Ishikawa (cell line): Measurements from ENCODE around the gene IL1RAPL1.

ENCODE experiments used
- CEBPB ChIP-seq: IDR thresholded peaks from 2 replicates; pipeline ENCODE4 v1.6.1; 2012
- EGR1 ChIP-seq: IDR thresholded peaks from 2 replicates; pipeline ENCODE4 v1.6.1; 2012
- EP300 ChIP-seq: IDR thresholded peaks from 2 replicates; pipeline ENCODE4 v1.6.1; 2012; ENCODE audit warnings: borderline replicate concordance
- FOXM1 ChIP-seq: IDR thresholded peaks from 2 replicates; pipeline ENCODE4 v1.6.1; 2012; ENCODE audit warnings: low read depth, borderline replicate concordance
- NFIC ChIP-seq: IDR thresholded peaks from 2 replicates; pipeline ENCODE4 v1.6.1; 2012
- RAD21 ChIP-seq: IDR thresholded peaks from 2 replicates; pipeline ENCODE4 v1.6.1; 2012; ENCODE audit warnings: low read depth
- TAF1 ChIP-seq: IDR thresholded peaks from 2 replicates; pipeline ENCODE4 v1.6.1; 2012; ENCODE audit warnings: low read depth, mild to moderate bottlenecking
- TCF12 ChIP-seq: IDR thresholded peaks from 2 replicates; pipeline ENCODE4 v1.6.1; 2012; ENCODE audit warnings: low read depth
- YY1 ChIP-seq: IDR thresholded peaks from 2 replicates; pipeline ENCODE4 v1.6.1; 2012; ENCODE audit warnings: low read depth
- TF ChIP-seq, protein P1 (sequence below): IDR thresholded peaks from 2 replicates; pipeline ENCODE4 v1.6.1; 2012
- TF ChIP-seq, protein P2 (sequence below): IDR thresholded peaks from 2 replicates; pipeline ENCODE4 v1.6.1; 2012; ENCODE audit warnings: low read depth, mild to moderate bottlenecking
- TF ChIP-seq, protein P3 (sequence below): IDR thresholded peaks from 2 replicates; pipeline ENCODE4 v1.6.1; 2012

DNA sequence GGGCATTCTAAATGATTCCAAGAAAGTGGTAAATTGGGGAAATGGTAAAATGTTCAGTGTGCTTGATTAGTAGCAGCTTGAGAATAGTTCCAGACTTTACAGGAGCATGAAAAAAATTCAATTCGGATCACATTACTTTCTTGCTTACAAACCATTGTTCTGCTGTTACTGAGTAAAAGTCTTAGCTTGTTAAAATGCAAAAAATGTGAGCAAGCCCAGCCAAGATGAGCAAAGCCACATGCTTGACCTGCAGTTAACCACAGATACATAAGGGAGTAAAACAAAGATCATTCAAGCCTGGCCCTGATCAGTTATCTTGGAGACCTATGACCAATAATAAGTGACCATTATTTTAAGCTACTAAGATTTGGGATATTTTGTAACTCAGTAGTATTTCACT, 1065.2 kb downstream of the IL1RAPL1 start:
- peak; percentile 53; the same call in 1 of the 2 replicates for TF ChIP-seq EP300
- TF ChIP-seq, protein P1, sequence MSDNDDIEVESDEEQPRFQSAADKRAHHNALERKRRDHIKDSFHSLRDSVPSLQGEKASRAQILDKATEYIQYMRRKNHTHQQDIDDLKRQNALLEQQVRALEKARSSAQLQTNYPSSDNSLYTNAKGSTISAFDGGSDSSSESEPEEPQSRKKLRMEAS: no peak
- TF ChIP-seq, protein P2, sequence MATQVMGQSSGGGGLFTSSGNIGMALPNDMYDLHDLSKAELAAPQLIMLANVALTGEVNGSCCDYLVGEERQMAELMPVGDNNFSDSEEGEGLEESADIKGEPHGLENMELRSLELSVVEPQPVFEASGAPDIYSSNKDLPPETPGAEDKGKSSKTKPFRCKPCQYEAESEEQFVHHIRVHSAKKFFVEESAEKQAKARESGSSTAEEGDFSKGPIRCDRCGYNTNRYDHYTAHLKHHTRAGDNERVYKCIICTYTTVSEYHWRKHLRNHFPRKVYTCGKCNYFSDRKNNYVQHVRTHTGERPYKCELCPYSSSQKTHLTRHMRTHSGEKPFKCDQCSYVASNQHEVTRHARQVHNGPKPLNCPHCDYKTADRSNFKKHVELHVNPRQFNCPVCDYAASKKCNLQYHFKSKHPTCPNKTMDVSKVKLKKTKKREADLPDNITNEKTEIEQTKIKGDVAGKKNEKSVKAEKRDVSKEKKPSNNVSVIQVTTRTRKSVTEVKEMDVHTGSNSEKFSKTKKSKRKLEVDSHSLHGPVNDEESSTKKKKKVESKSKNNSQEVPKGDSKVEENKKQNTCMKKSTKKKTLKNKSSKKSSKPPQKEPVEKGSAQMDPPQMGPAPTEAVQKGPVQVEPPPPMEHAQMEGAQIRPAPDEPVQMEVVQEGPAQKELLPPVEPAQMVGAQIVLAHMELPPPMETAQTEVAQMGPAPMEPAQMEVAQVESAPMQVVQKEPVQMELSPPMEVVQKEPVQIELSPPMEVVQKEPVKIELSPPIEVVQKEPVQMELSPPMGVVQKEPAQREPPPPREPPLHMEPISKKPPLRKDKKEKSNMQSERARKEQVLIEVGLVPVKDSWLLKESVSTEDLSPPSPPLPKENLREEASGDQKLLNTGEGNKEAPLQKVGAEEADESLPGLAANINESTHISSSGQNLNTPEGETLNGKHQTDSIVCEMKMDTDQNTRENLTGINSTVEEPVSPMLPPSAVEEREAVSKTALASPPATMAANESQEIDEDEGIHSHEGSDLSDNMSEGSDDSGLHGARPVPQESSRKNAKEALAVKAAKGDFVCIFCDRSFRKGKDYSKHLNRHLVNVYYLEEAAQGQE: no peak
- no peak for TF ChIP-seq FOXM1
- no peak for TF ChIP-seq RAD21
- TF ChIP-seq CEBPB: no peak
- TF ChIP-seq EGR1: no peak
- TF ChIP-seq TAF1: no peak
- TF ChIP-seq NFIC: 0 out of 2 replicates have a peak, but pooled peaks have one; percentile 13
- no peak for TF ChIP-seq YY1
- TF ChIP-seq, protein P3, sequence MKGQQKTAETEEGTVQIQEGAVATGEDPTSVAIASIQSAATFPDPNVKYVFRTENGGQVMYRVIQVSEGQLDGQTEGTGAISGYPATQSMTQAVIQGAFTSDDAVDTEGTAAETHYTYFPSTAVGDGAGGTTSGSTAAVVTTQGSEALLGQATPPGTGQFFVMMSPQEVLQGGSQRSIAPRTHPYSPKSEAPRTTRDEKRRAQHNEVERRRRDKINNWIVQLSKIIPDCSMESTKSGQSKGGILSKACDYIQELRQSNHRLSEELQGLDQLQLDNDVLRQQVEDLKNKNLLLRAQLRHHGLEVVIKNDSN: no peak
- no peak for TF ChIP-seq TCF12
